GM10248 (cell line): ENCODE data around the gene STAT3.

Experiments
- CTCF ChIA-PET: fragments of 300-600 bp; sonication (Branson Sonifier 250); formaldehyde crosslinking; extraction: SDS; loops from one replicate; lab custom pipeline; 2021; ENCODE audit warnings: antibody characterized with exemption; lab: Yijun Ruan, JAX
- POLR2A ChIA-PET: fragments of 350-650 bp; sonication (Branson Sonifier 250); formaldehyde crosslinking; extraction: SDS; loops from one replicate; lab custom pipeline; 2020; ENCODE audit warnings: antibody characterized with exemption; lab: Yijun Ruan, JAX
- DNase-seq: peaks from one replicate; pipeline ENCODE4 v3.0.0; 2012; ENCODE audit errors: extremely low spot score
- CTCF ChIP-seq: IDR thresholded peaks from 2 replicates; pipeline ENCODE4 v1.5.1; 2012; ENCODE audit warnings: mild to moderate bottlenecking, low read depth; ENCODE audit errors: extremely low read depth, missing control alignments, control extremely low read depth

Gene STAT3

GRCh38 chr17:42274812-42275526, 113.3 kb downstream of the STAT3 start:
- POLR2A ChIA-PET = no interaction called here
- CTCF ChIA-PET = interaction anchor here (1.4 to 1.6 kb wide), 3 partner anchors 22 to 53 kb away, joined by 3 to 5 read pairs (median 4); no protein-coding TSS in a partner anchor
- TF ChIP-seq CTCF = no peak
- DNase-seq = no peak

GRCh38 chr17:42274253-42274542, 114.0 kb downstream of the STAT3 start:
- DNase-seq = no peak
- ChIA-PET CTCF (interaction anchor here (1.4 to 1.6 kb wide), 3 partner anchors 21 to 52 kb away, joined by 3 to 5 read pairs (median 4); no protein-coding TSS in a partner anchor), POLR2A (no interaction called here)
- no peak for TF ChIP-seq CTCF

- no peak for DNase-seq
- CTCF ChIA-PET = interaction anchor here (0.8 to 1.6 kb wide), 2 partner anchors 52 to 130 kb away, joined by 3 to 4 read pairs; no protein-coding TSS in a partner anchor
- POLR2A ChIA-PET = no interaction called here
- no peak for TF ChIP-seq CTCF
Observed at GRCh38 chr17:42273474-42274252, 114.6 kb downstream of the STAT3 start.

GRCh38 chr17:42272162-42272907, 115.9 kb downstream of the STAT3 start:
- no peak for DNase-seq
- TF ChIP-seq CTCF = no peak
- POLR2A ChIA-PET = no interaction called here
- CTCF ChIA-PET = interaction anchor here (0.8 kb wide), 1 partner anchor 131 kb away, joined by 3 read pairs; no protein-coding TSS in a partner anchor

GRCh38 chr17:42271779-42272035, 116.5 kb downstream of the STAT3 start:
- no peak for DNase-seq
- TF ChIP-seq CTCF = no peak
- POLR2A ChIA-PET = no interaction called here
- CTCF ChIA-PET = no interaction called here

- POLR2A ChIA-PET = no interaction called here
- CTCF ChIA-PET = interaction anchor here (1.2 kb wide), 1 partner anchor 8 kb away, joined by 3 read pairs; no protein-coding TSS in a partner anchor
- no peak for DNase-seq
- TF ChIP-seq CTCF = no peak
Observed at GRCh38 chr17:42271006-42271778, 117.0 kb downstream of the STAT3 start.
